HepG2 (cell line): Measurements from ENCODE around the gene TLR5. TPM values are rescaled to one million over a fixed set of nuclear protein-coding genes. Genes with fewer than 3 reads are reported as not detected.

Experiments used
- ATAC-seq: fragments of 200-7000 bp; cut with Tn5 transposase; 3 replicates; pipeline ENCODE4 v1.9.1; 2020; ENCODE audit warnings: mild to moderate bottlenecking, moderate library complexity
- BruUV-seq: library from RNA; stranded (reverse); fragments of 400-500 nt; replicated peaks from 2 replicates; lab custom pipeline; 2021; lab: Mats Ljungman, UMichigan
- CTCF ChIA-PET: fragments of 300-600 bp; formaldehyde crosslinking; extraction: SDS; loops from one replicate; lab custom pipeline; 2021; ENCODE audit warnings: low total read pairs, inconsistent platforms, low intra/inter-chr PET ratio; lab: Yijun Ruan, JAX
- POLR2A ChIA-PET: fragments of 350-600 bp; sonication (Branson Sonifier 250); formaldehyde crosslinking; loops from one replicate; lab custom pipeline; 2020; ENCODE audit warnings: antibody characterized with exemption, inconsistent platforms; lab: Yijun Ruan, JAX
- DNase-seq: peaks from one replicate; pipeline ENCODE4 v3.0.0-alpha.2; 2015; ENCODE audit warnings: low spot score
- FAIRE-seq: peaks from 3 replicates; lab custom pipeline; 2011; peaks lifted over from hg19 to GRCh38; lab: Jason Lieb, UNC
- H2AFZ ChIP-seq: one replicate; pipeline ENCODE4 v1.6.1; 2011; ENCODE audit warnings: low read length, inconsistent platforms
- H3K27ac ChIP-seq: fragments of 300-600 bp; 3 replicates; pipeline ENCODE4 v1.8.0; 2011; ENCODE audit warnings: mixed run types, mild to moderate bottlenecking, mixed read lengths, low read length, inconsistent platforms; ENCODE audit not compliant: insufficient read depth; ENCODE audit errors: extremely low read length
- H3K27me3 ChIP-seq, 2 experiments: fragments of 200-600 bp in 1 of 2; 2 replicates in 1 of 2; 3 replicates in 1 of 2; pipeline versions ENCODE4 v1.6.0 to v1.8.0; 2011; ENCODE audit warnings: low read length in 2 of 2, mild to moderate bottlenecking in 2 of 2, moderate library complexity in 2 of 2, inconsistent platforms in 1 of 2; ENCODE audit not compliant: insufficient read depth in 2 of 2, control insufficient read depth in 1 of 2
- H3K36me3 ChIP-seq, 2 experiments: fragments of 200-600 bp in 1 of 2; replicated peaks in 1 of 2; 2 replicates in 1 of 2; 3 replicates in 1 of 2; pipeline versions ENCODE4 v1.5.1 to v1.8.0; 2011; ENCODE audit warnings: low read length in 2 of 2, inconsistent platforms in 1 of 2; ENCODE audit not compliant: insufficient read depth in 2 of 2, control insufficient read depth in 1 of 2
- H3K4me1 ChIP-seq: 2 replicates; pipeline ENCODE4 v1.5.1; 2012; ENCODE audit warnings: low read length, inconsistent platforms; ENCODE audit not compliant: insufficient read depth
- H3K4me2 ChIP-seq: 2 replicates; pipeline ENCODE4 v1.6.0; 2011; ENCODE audit warnings: low read depth, low read length, inconsistent platforms
- H3K4me3 ChIP-seq, 3 experiments: fragments of 200-600 bp in 1 of 3; sonication (generic), shearing (Covaris generic) in 1 of 3; replicated peaks in 1 of 3; 2 replicates each; pipeline ENCODE4 v1.5.1; 2011 to 2016; ENCODE audit warnings: low read length in 3 of 3, inconsistent platforms in 2 of 3, low read depth in 2 of 3, mild to moderate bottlenecking in 2 of 3, control low read depth in 1 of 3, mixed read lengths in 1 of 3; ENCODE audit not compliant: insufficient read depth in 1 of 3
- H3K79me2 ChIP-seq: one replicate; pipeline ENCODE4 v1.6.1; 2011; ENCODE audit warnings: low read length, inconsistent platforms; ENCODE audit not compliant: insufficient read depth
- H3K9ac ChIP-seq: 2 replicates; pipeline ENCODE4 v1.6.0; 2011; ENCODE audit warnings: mild to moderate bottlenecking, low read depth, low read length, inconsistent platforms; ENCODE audit not compliant: insufficient read depth
- H3K9me3 ChIP-seq: 2 replicates; pipeline ENCODE4 v1.5.1; 2012; ENCODE audit warnings: mild to moderate bottlenecking, low read length
- H4K20me1 ChIP-seq: 2 replicates; pipeline ENCODE4 v1.6.0; 2011; ENCODE audit warnings: inconsistent platforms, mild to moderate bottlenecking, low read length, moderate library complexity; ENCODE audit not compliant: insufficient read depth
- BATF2 ChIP-seq: sonication (generic); formaldehyde crosslinking; IDR thresholded peaks from 2 replicates; pipeline ENCODE4 v1.8.0; 2022; ENCODE audit warnings: mild to moderate bottlenecking, missing genetic modification reagents, moderate library complexity
- HOXA3 ChIP-seq: sonication (generic); formaldehyde crosslinking; IDR thresholded peaks from 2 replicates; pipeline ENCODE4 v1.5.0; 2020; ENCODE audit warnings: missing genetic modification reagents
- HOXD1 ChIP-seq: sonication (generic); formaldehyde crosslinking; IDR thresholded peaks from 2 replicates; pipeline ENCODE4 v1.5.0; 2020; ENCODE audit warnings: missing genetic modification reagents
- IRX3 ChIP-seq: sonication (generic); formaldehyde crosslinking; IDR thresholded peaks from 2 replicates; pipeline ENCODE4 v1.8.1; 2023; ENCODE audit warnings: mild to moderate bottlenecking, low read depth, missing genetic modification reagents, borderline replicate concordance
- MAFF ChIP-seq: IDR thresholded peaks from 2 replicates; pipeline ENCODE4 v1.6.1; 2011; ENCODE audit warnings: low read depth, low read length, improper control_type of control experiment
- MLLT10 ChIP-seq: sonication (generic); formaldehyde crosslinking; IDR thresholded peaks from 2 replicates; pipeline ENCODE4 v1.4.0; 2020; ENCODE audit warnings: missing genetic modification reagents
- NFE2L2 ChIP-seq: fragments of 150-350 bp; IDR thresholded peaks from 2 replicates; pipeline ENCODE4 v1.6.1; 2014; ENCODE audit warnings: low read length
- ONECUT2 ChIP-seq: sonication (generic); formaldehyde crosslinking; IDR thresholded peaks from 2 replicates; pipeline ENCODE4 v1.4.0; 2020; ENCODE audit warnings: missing genetic modification reagents
- RCOR2 ChIP-seq: IDR thresholded peaks from 2 replicates; pipeline ENCODE4 v1.6.1; 2016; ENCODE audit warnings: missing biosample characterization, missing genetic modification reagents
- RELA ChIP-seq: sonication (generic); formaldehyde crosslinking; IDR thresholded peaks from 2 replicates; pipeline ENCODE4 v1.4.0; 2020; ENCODE audit warnings: missing genetic modification reagents
- SIN3A ChIP-seq: IDR thresholded peaks from 2 replicates; pipeline ENCODE4 v1.6.1; 2011; ENCODE audit warnings: low read depth, mild to moderate bottlenecking, control low read depth, low read length, borderline replicate concordance
- SIX4 ChIP-seq: sonication (generic); formaldehyde crosslinking; IDR thresholded peaks from 2 replicates; pipeline ENCODE4 v1.4.0; 2020; ENCODE audit warnings: missing genetic modification reagents
- ZNF605 ChIP-seq: sonication (generic); formaldehyde crosslinking; IDR thresholded peaks from 2 replicates; pipeline ENCODE4 v1.8.0; 2022; ENCODE audit warnings: mild to moderate bottlenecking, missing genetic modification reagents
- ZNF619 ChIP-seq: sonication (generic); formaldehyde crosslinking; IDR thresholded peaks from 2 replicates; pipeline ENCODE4 v1.4.0; 2020; ENCODE audit warnings: mild to moderate bottlenecking, missing genetic modification reagents
- WGBS: methylation state at CpG from one replicate; pipeline ENCODE4 v1.1.6; 2017; ENCODE audit warnings: low lambda C conversion rate; 5-methylcytosine and 5-hydroxymethylcytosine counted together
- in situ Hi-C: cut with HindIII; loops from 2 replicates; pipeline ENCODE4 v1.10.0; 2017; ENCODE audit warnings: low pct_unique_long_range_greater_than_20kb; ENCODE audit not compliant: extremely low pct_ligation_motif_present
- intact Hi-C: fragments of 100-400 bp; cut with micrococcal nuclease; formaldehyde crosslinking; loops from one replicate; pipeline ENCODE4 v1.10.0; 2022; ENCODE audit not compliant: unreplicated experiment
- polyA plus RNA-seq, 8 experiments: library from polyadenylated mRNA; depleted of rRNA in 3 of 8; stranded (reverse) in 7 of 8; unstranded in 1 of 8; fragments of >200 nt; fragmentation: Illumina TruSeq in 4 of 8; extraction: Trizol in 4 of 8; gene quantifications; 2 replicates each; pipeline versions ENCODE4 v1.2.1 to v1.2.3, GENCODE V29; 2011 to 2016; ENCODE audit warnings: low read depth in 4 of 8, missing spikeins in 1 of 8, mixed read lengths in 1 of 8; ENCODE audit not compliant: insufficient read depth in 1 of 8
- total RNA-seq, 5 experiments: library from RNA; depleted of rRNA; stranded (reverse); fragments of >200 nt; fragmentation: Illumina TruSeq; extraction: Trizol; gene quantifications; 2 replicates each; pipeline ENCODE4 v1.2.3, GENCODE V29; 2016; ENCODE audit warnings: low read depth in 1 of 5
- TF ChIP-seq, protein P1 (sequence below): sonication (generic); formaldehyde crosslinking; IDR thresholded peaks from 2 replicates; pipeline ENCODE4 v1.5.1; 2020; ENCODE audit warnings: mild to moderate bottlenecking, missing genetic modification reagents, moderate library complexity

The TLR5 gene
- total and polyA plus RNA-seq, 2 of the 13 experiments (the other 11 are each of a cell fraction or from before 2014, with no cell fraction given): not detected

- ChIA-PET CTCF (interaction anchor here (0.6 to 2.1 kb wide), 6 partner anchors 9 to 345 kb away, joined by 3 to 49 read pairs (median 4); partner anchors contain the start of gene FAM177B), POLR2A (no interaction called here)
- in situ Hi-C loops (loop anchor here (25.0 kb wide), 1 partner anchor 619 kb away; no protein-coding TSS in a partner anchor), intact Hi-C loops (loop anchor here (1.0 to 10.0 kb wide), 6 partner anchors 41 to 341 kb away; no protein-coding TSS in a partner anchor)
- FAIRE-seq (peak; percentile 39), DNase-seq (peak; percentile 88), ATAC-seq (peak; percentile 98)
- peaks cover 0 to 11% of the 10 kb centered on the region in 2 experiments; a peak in 2 of 5 replicates for H3K27me3 ChIP-seq
- H3K27ac ChIP-seq: no peak overlapping the region
- H3K4me1 ChIP-seq: no peaks in the 10 kb centered on the region
- H3K9ac ChIP-seq: no peak overlapping the region
- peak overlapping the region; percentile 61 for H2AFZ ChIP-seq
- H3K36me3 ChIP-seq: no peaks in the 10 kb centered on the region
- 2% methylated on average over 10 of the region's 33 CpGs for WGBS
- no TSS peak for BruUV-seq
- H3K79me2 ChIP-seq: no peaks in the 10 kb centered on the region
- peak overlapping the region; percentile 89 for H3K4me2 ChIP-seq
- no peaks in the 10 kb centered on the region for H3K9me3 ChIP-seq
- H3K4me3 ChIP-seq: peak overlapping the region; percentile 6 to 67 (median 34); a peak in 5 of 6 replicates
- no peaks in the 10 kb centered on the region for H4K20me1 ChIP-seq
- TF ChIP-seq ZNF619: no peak
- no peak for TF ChIP-seq MAFF
- no peak for TF ChIP-seq BATF2 (CRISPR knock-in tag)
- no peak for TF ChIP-seq SIX4 (CRISPR knock-in tag)
- no peak for TF ChIP-seq MLLT10 (CRISPR knock-in tag)
- no peak for TF ChIP-seq IRX3 (CRISPR knock-in tag)
- TF ChIP-seq HOXD1 (CRISPR knock-in tag): no peak
- peak; percentile 70 for TF ChIP-seq HOXA3 (CRISPR knock-in tag)
- peak; percentile 42; the same call in 1 of the 2 replicates for TF ChIP-seq RELA (CRISPR knock-in tag)
- no peak for TF ChIP-seq RCOR2
- peak; percentile 76; the same call in 1 of the 2 replicates for TF ChIP-seq ONECUT2 (CRISPR knock-in tag)
- TF ChIP-seq, protein P1, sequence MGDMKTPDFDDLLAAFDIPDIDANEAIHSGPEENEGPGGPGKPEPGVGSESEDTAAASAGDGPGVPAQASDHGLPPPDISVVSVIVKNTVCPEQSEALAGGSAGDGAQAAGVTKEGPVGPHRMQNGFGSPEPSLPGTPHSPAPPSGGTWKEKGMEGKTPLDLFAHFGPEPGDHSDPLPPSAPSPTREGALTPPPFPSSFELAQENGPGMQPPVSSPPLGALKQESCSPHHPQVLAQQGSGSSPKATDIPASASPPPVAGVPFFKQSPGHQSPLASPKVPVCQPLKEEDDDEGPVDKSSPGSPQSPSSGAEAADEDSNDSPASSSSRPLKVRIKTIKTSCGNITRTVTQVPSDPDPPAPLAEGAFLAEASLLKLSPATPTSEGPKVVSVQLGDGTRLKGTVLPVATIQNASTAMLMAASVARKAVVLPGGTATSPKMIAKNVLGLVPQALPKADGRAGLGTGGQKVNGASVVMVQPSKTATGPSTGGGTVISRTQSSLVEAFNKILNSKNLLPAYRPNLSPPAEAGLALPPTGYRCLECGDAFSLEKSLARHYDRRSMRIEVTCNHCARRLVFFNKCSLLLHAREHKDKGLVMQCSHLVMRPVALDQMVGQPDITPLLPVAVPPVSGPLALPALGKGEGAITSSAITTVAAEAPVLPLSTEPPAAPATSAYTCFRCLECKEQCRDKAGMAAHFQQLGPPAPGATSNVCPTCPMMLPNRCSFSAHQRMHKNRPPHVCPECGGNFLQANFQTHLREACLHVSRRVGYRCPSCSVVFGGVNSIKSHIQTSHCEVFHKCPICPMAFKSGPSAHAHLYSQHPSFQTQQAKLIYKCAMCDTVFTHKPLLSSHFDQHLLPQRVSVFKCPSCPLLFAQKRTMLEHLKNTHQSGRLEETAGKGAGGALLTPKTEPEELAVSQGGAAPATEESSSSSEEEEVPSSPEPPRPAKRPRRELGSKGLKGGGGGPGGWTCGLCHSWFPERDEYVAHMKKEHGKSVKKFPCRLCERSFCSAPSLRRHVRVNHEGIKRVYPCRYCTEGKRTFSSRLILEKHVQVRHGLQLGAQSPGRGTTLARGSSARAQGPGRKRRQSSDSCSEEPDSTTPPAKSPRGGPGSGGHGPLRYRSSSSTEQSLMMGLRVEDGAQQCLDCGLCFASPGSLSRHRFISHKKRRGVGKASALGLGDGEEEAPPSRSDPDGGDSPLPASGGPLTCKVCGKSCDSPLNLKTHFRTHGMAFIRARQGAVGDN (CRISPR knock-in tag): peak; percentile 84
- no peak for TF ChIP-seq NFE2L2
- TF ChIP-seq SIN3A: no peak
- TF ChIP-seq ZNF605 (CRISPR knock-in tag): peak; percentile 86
Measured at GRCh38 chr1:223081181-223081994, 61.7 kb downstream of the TLR5 start.
